SK-N-SH (cell line): ENCODE measurements around the gene CYB561D1. TPM values are rescaled to one million over a fixed set of nuclear protein-coding genes. Genes with fewer than 3 reads are reported as not detected.

Source experiments
- CTCF ChIA-PET: fragments of 300-600, 350-600 bp; formaldehyde crosslinking; extraction: SDS; loops from one replicate; lab custom pipeline; 2021; lab: Yijun Ruan, JAX
- POLR2A ChIA-PET: fragments of 350-600 bp; sonication (Branson Sonifier 250); formaldehyde crosslinking; extraction: SDS; loops from one replicate; lab custom pipeline; 2020; ENCODE audit warnings: antibody characterized with exemption, inconsistent platforms; lab: Yijun Ruan, JAX
- DNase-seq: peaks from one replicate; pipeline ENCODE4 v3.0.0; 2012
- H2AFZ ChIP-seq: fragments of 200-600 bp; sonication (generic); 2 replicates; pipeline ENCODE4 v1.8.1; 2016; ENCODE audit warnings: antibody characterized with exemption, mild to moderate bottlenecking, low read depth
- H3F3A ChIP-seq: fragments of 200-600 bp; sonication (generic); replicated peaks from 2 replicates; pipeline ENCODE3; 2016; ENCODE audit warnings: antibody characterized with exemption, mild to moderate bottlenecking; ENCODE audit not compliant: insufficient read depth
- H3K27ac ChIP-seq, 2 experiments: fragments of 200-500 bp in 1 of 2; fragments of 200-600 bp in 1 of 2; sonication (Bioruptor generic) in 1 of 2; sonication (generic), shearing (Covaris generic) in 1 of 2; 2 replicates each; pipeline versions ENCODE4 v1.5.1 to v1.6.1; 2014 to 2016; ENCODE audit warnings: low read depth in 2 of 2, inconsistent platforms in 1 of 2, low read length in 1 of 2, mild to moderate bottlenecking in 1 of 2, mixed read lengths in 1 of 2
- H3K27me3 ChIP-seq: fragments of 200-600 bp; sonication (generic), shearing (Covaris generic); 2 replicates; pipeline ENCODE4 v1.6.1; 2016; ENCODE audit warnings: mixed run types; ENCODE audit not compliant: insufficient read depth
- H3K36me3 ChIP-seq, 2 experiments: fragments of 200-500 bp in 1 of 2; fragments of 200-600 bp in 1 of 2; sonication (Bioruptor generic) in 1 of 2; sonication (generic) in 1 of 2; replicated peaks in 1 of 2; 2 replicates each; pipeline versions ENCODE3 to v1.5.1; 2014 to 2016; ENCODE audit warnings: low read length in 1 of 2, mild to moderate bottlenecking in 1 of 2; ENCODE audit not compliant: insufficient read depth in 2 of 2, control insufficient read depth in 1 of 2
- H3K4me1 ChIP-seq, 2 experiments: fragments of 200-500 bp in 1 of 2; fragments of 200-600 bp in 1 of 2; sonication (Bioruptor generic) in 1 of 2; sonication (generic), shearing (Covaris generic) in 1 of 2; 2 replicates each; pipeline versions ENCODE4 v1.5.1 to v1.6.1; 2014 to 2016; ENCODE audit warnings: low read depth in 1 of 2, low read length in 1 of 2, mixed run types in 1 of 2; ENCODE audit not compliant: insufficient read depth in 2 of 2, control insufficient read depth in 1 of 2
- H3K4me2 ChIP-seq: fragments of 200-600 bp; sonication (generic), shearing (Covaris generic); 2 replicates; pipeline ENCODE4 v1.6.1; 2017; ENCODE audit warnings: mixed run types
- H3K4me3 ChIP-seq, 2 experiments: fragments of 200-500 bp in 1 of 2; fragments of 200-600 bp in 1 of 2; sonication (Bioruptor generic) in 1 of 2; sonication (generic), shearing (Covaris generic) in 1 of 2; 2 replicates each; pipeline versions ENCODE4 v1.5.1 to v1.8.1; 2014 to 2016; ENCODE audit warnings: low read depth in 2 of 2, inconsistent platforms in 1 of 2, low read length in 1 of 2, mild to moderate bottlenecking in 1 of 2, mixed read lengths in 1 of 2, moderate library complexity in 1 of 2
- H3K79me2 ChIP-seq: fragments of 200-600 bp; sonication (generic); 2 replicates; pipeline ENCODE4 v1.8.1; 2017; ENCODE audit warnings: mild to moderate bottlenecking; ENCODE audit not compliant: insufficient read depth
- H3K9ac ChIP-seq: fragments of 200-600 bp; sonication (generic); 2 replicates; pipeline ENCODE4 v1.6.1; 2017; ENCODE audit warnings: mixed run types
- H3K9me2 ChIP-seq: fragments of 200-600 bp; sonication (generic); 2 replicates; pipeline ENCODE4 v1.6.1; 2017; ENCODE audit warnings: mixed run types
- H3K9me3 ChIP-seq: fragments of 200-600 bp; sonication (generic); 2 replicates; pipeline ENCODE4 v1.6.1; 2017; ENCODE audit warnings: mixed run types, mild to moderate bottlenecking, moderate library complexity
- H4K20me1 ChIP-seq: fragments of 200-600 bp; sonication (generic); 2 replicates; pipeline ENCODE4 v1.6.1; 2017; ENCODE audit warnings: mild to moderate bottlenecking, mixed run types; ENCODE audit not compliant: insufficient read depth
- CTCF ChIP-seq: fragments of 200-600 bp; sonication (generic); IDR thresholded peaks from 2 replicates; pipeline ENCODE4 v1.6.1; 2017; ENCODE audit warnings: antibody characterized with exemption, mild to moderate bottlenecking, moderate library complexity
- FOXM1 ChIP-seq: IDR thresholded peaks from 2 replicates; pipeline ENCODE4 v1.4.0; 2012; ENCODE audit warnings: low read depth, mild to moderate bottlenecking
- GABPA ChIP-seq: IDR thresholded peaks from 2 replicates; pipeline ENCODE4 v1.4.0; 2012; ENCODE audit warnings: low read depth, mild to moderate bottlenecking
- GATA2 ChIP-seq: sonication (generic); formaldehyde crosslinking; IDR thresholded peaks from 2 replicates; pipeline ENCODE4 v1.5.0; 2020; ENCODE audit warnings: mild to moderate bottlenecking, missing genetic modification reagents
- JUND ChIP-seq: IDR thresholded peaks from 2 replicates; pipeline ENCODE4 v1.4.0; 2012
- MAX ChIP-seq: IDR thresholded peaks from 2 replicates; pipeline ENCODE4 v1.4.0; 2012; ENCODE audit warnings: low read depth
- MEF2A ChIP-seq: IDR thresholded peaks from 2 replicates; pipeline ENCODE4 v1.4.0; 2012; ENCODE audit warnings: low read depth, borderline replicate concordance
- MXI1 ChIP-seq: IDR thresholded peaks from 2 replicates; pipeline ENCODE4 v1.6.1; 2012; ENCODE audit warnings: mild to moderate bottlenecking, low read depth, low read length, improper control_type of control experiment
- NFIC ChIP-seq: IDR thresholded peaks from 2 replicates; pipeline ENCODE4 v1.4.0; 2012; ENCODE audit warnings: borderline replicate concordance
- NRF1 ChIP-seq: IDR thresholded peaks from 2 replicates; pipeline ENCODE4 v1.6.1; 2012; ENCODE audit warnings: low read depth, mild to moderate bottlenecking, low read length
- POLR2AphosphoS5 ChIP-seq: IDR thresholded peaks from 2 replicates; pipeline ENCODE4 v1.6.1; 2012; ENCODE audit warnings: low read depth, low read length
- RAD21 ChIP-seq: IDR thresholded peaks from 2 replicates; pipeline ENCODE4 v1.6.1; 2012; ENCODE audit warnings: mild to moderate bottlenecking, low read length
- REST ChIP-seq: IDR thresholded peaks from 2 replicates; pipeline ENCODE4 v1.6.1; 2012; ENCODE audit warnings: mild to moderate bottlenecking, low read depth, low read length, moderate library complexity
- RFX5 ChIP-seq: IDR thresholded peaks from 2 replicates; pipeline ENCODE4 v1.6.1; 2012; ENCODE audit warnings: mild to moderate bottlenecking, improper control_type of control experiment, low read length
- RXRA ChIP-seq: IDR thresholded peaks from 2 replicates; pipeline ENCODE4 v1.4.0; 2012; ENCODE audit warnings: low read depth, mild to moderate bottlenecking, borderline replicate concordance
- SIN3A ChIP-seq: IDR thresholded peaks from 2 replicates; pipeline ENCODE4 v1.6.1; 2012; ENCODE audit warnings: low read depth, mild to moderate bottlenecking, low read length, moderate library complexity, borderline replicate concordance
- TCF12 ChIP-seq: IDR thresholded peaks from 2 replicates; pipeline ENCODE4 v1.4.0; 2012
- TEAD4 ChIP-seq: IDR thresholded peaks from 2 replicates; pipeline ENCODE4 v1.4.0; 2012; ENCODE audit warnings: mild to moderate bottlenecking, borderline replicate concordance; ENCODE audit not compliant: insufficient read depth
- USF1 ChIP-seq: IDR thresholded peaks from 2 replicates; pipeline ENCODE4 v1.4.0; 2012; ENCODE audit warnings: low read depth, borderline replicate concordance
- WGBS: methylation state at CpG from one replicate; pipeline ENCODE4 v1.1.6; 2017; ENCODE audit warnings: low lambda C conversion rate; 5-methylcytosine and 5-hydroxymethylcytosine counted together
- polyA plus RNA-seq, 3 experiments: library from polyadenylated mRNA; depleted of rRNA; stranded (reverse); fragments of >200 nt; gene quantifications; 2 replicates each; pipeline ENCODE4 v1.2.3, GENCODE V29; 2012

Gene CYB561D1
- polyA plus RNA-seq, 1 of the 3 experiments (the other 2 are of a cell fraction) = 5.4 TPM

- 74% methylated on average over 17 of the region's 24 CpGs for WGBS
- Histone ChIP-seq H3K4me3 (no peak overlapping the region), H3K9me2 (no peaks in the 10 kb centered on the region), H3K4me1 (peaks cover 0 to 17% of the 10 kb centered on the region in 2 experiments; a peak in 2 of 4 replicates), H2AFZ (no peak overlapping the region), H3K9me3 (no peaks in the 10 kb centered on the region), H3K79me2 (peaks cover 14% of the 10 kb centered on the region), H3K27ac (no peak overlapping the region), H3K4me2 (no peak overlapping the region), H3K36me3 (no peaks in the 10 kb centered on the region), H3K9ac (no peak overlapping the region), H3F3A (peaks cover 4% of the 10 kb centered on the region), H3K27me3 (no peaks in the 10 kb centered on the region)
- POLR2A ChIA-PET = no interaction called here
- no peak for DNase-seq
- CTCF ChIA-PET = interaction anchor here (1.2 to 26.3 kb wide), 7 partner anchors 10 to 440 kb away, joined by 5 to 1710 read pairs (median 107); partner anchors contain the start of genes AHCYL1, AMIGO1, ATXN7L2 and CYB561D1
- no peak for TF ChIP-seq MAX
- no peak for TF ChIP-seq MEF2A
- TF ChIP-seq TEAD4 = no peak
- TF ChIP-seq POLR2AphosphoS5 = no peak
- TF ChIP-seq MXI1 = no peak
- TF ChIP-seq NRF1 = no peak
- no peak for TF ChIP-seq REST
- no peak for TF ChIP-seq RAD21
- TF ChIP-seq RFX5 = no peak
- TF ChIP-seq USF1 = no peak
- no peak for TF ChIP-seq CTCF
- TF ChIP-seq GABPA = no peak
- no peak for TF ChIP-seq GATA2 (CRISPR knock-in tag)
- TF ChIP-seq TCF12 = no peak
- no peak for TF ChIP-seq SIN3A
- no peak for TF ChIP-seq NFIC
- TF ChIP-seq RXRA = no peak
- TF ChIP-seq JUND = no peak
- no peak for TF ChIP-seq FOXM1
- TF ChIP-seq, all 33 proteins: peak for 0
- no peaks in the 10 kb centered on the region for H4K20me1 ChIP-seq
Observed at GRCh38 chr1:109543283-109543987, 49.5 kb downstream of the CYB561D1 start.
